GM12891 (cell line): ENCODE data around the gene OBP2B.

ENCODE experiments used
- PAX5 ChIP-seq: IDR thresholded peaks from 2 replicates; pipeline ENCODE4 v1.6.1; 2011; ENCODE audit warnings: low read length, moderate library complexity, mild to moderate bottlenecking; ENCODE audit not compliant: insufficient read depth, severe bottlenecking
- POLR2A ChIP-seq: IDR thresholded peaks from 2 replicates; pipeline ENCODE4 v1.6.1; 2011; ENCODE audit warnings: low read depth, low read length, control low read depth
- POLR2AphosphoS5 ChIP-seq: IDR thresholded peaks from 2 replicates; pipeline ENCODE4 v1.6.1; 2011; ENCODE audit warnings: low read depth, low read length, control low read depth
- POU2F2 ChIP-seq: IDR thresholded peaks from 2 replicates; pipeline ENCODE4 v1.6.1; 2011; ENCODE audit warnings: low read depth, mild to moderate bottlenecking, control low read depth, low read length, moderate library complexity
- SPI1 ChIP-seq: IDR thresholded peaks from 2 replicates; pipeline ENCODE4 v1.6.1; 2011; ENCODE audit warnings: low read depth, low read length, control low read depth
- TAF1 ChIP-seq: IDR thresholded peaks from 2 replicates; pipeline ENCODE4 v1.6.1; 2011; ENCODE audit warnings: low read depth, low read length, control low read depth

DNA sequence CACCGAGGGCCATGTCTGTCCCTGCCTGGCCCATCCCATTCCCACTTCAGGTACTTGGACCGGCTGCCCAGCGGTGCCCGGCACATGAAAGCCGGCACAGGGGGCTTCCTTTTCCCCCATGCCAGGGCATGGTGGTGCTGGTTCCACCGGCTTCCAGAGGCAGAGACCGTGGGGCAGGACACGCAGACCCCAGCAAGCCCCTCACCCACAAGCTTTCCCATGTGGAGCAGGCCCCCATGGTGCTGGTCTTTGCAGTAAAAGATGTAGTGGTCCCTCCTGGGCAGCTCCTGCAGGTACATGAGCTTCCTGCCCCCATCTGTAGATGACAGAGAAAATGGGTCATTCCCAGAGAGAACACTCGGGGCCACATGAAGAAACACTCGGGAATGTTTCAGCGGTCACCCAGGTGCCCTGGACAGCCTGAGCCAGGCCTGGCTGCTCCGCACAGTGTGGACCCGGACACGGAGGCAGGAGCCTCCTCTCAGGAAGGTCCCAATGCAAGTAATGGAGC, 2.0 kb downstream of the OBP2B start:
- TF ChIP-seq POLR2AphosphoS5 (no peak), POLR2A (no peak), PAX5 (no peak), TAF1 (no peak), POU2F2 (no peak), SPI1 (no peak)
